ENCODE results near the gene LNX1.

The LNX1 gene

DNA sequence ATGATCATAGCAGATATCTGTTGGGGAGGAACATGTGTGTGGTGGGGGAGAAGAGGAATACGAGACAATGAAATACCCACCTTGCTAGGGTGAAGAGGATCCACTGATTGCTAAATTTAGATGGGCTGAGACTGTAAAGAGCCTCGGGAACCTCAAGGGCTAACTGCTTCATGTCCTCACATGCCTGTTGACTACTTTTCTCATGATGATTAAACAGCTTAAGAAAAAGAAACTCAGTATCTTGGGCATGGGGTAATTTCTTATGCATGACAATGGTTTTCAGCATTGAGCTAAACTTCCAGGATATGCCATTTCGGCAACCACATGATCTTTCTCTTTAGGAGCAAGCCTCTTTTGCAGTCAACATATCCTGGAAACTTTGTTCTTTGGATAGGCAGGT, 3.9 kb upstream of the LNX1 start:
- Histone ChIP-seq H3K9me3 (ENCODE audit: low read length) (no peaks in the 10 kb centered on the region), H3K36me3 (ENCODE audit: insufficient read depth, low read length) (no peaks in the 10 kb centered on the region), H3K4me1 (ENCODE audit: insufficient read depth, low read length) (no peaks in the 10 kb centered on the region), H3K4me3 (ENCODE audit: low read length) (no peak overlapping the region), H2AFZ (ENCODE audit: low read depth, low read length) (no peak overlapping the region), H3K27me3 (ENCODE audit: insufficient read depth, low read length) (no peaks in the 10 kb centered on the region)

DNA sequence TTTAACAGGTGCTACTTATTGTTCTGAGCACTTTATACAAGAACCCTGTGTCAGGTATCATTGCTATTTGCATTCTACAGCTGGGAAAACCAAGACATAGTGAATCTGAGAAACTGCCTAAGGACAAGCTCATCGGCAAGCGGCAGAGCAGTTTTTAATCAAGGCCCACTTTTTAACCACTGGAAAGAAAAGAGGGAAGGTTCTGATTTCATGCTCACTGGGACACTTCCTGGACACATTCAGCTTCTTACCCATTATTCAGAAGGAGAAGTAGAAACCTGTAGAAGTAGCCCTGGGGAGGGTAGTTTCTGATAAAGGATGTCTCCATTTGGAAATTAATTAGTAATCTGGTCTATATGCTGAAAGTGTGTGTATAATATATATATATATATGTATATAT, 2.5 kb upstream of the LNX1 start:
- no peak overlapping the region for H3K4me3 ChIP-seq (ENCODE audit: low read length)
- H3K4me1 ChIP-seq (ENCODE audit: insufficient read depth, low read length) = no peaks in the 10 kb centered on the region
- no peaks in the 10 kb centered on the region for H3K27me3 ChIP-seq (ENCODE audit: insufficient read depth, low read length)
- no peaks in the 10 kb centered on the region for H3K9me3 ChIP-seq (ENCODE audit: low read length)
- H2AFZ ChIP-seq (ENCODE audit: low read depth, low read length) = no peak overlapping the region
- H3K36me3 ChIP-seq (ENCODE audit: insufficient read depth, low read length) = no peaks in the 10 kb centered on the region

GRCh38 chr4:53592686-53593501, 1.6 kb upstream of the LNX1 start:
- no peak overlapping the region for H3K4me3 ChIP-seq (ENCODE audit: low read length)

GRCh38 chr4:53592122-53592521, 836 bp upstream of the LNX1 start:
- no peak overlapping the region for H2AFZ ChIP-seq (ENCODE audit: low read depth, low read length)
- H3K36me3 ChIP-seq (ENCODE audit: insufficient read depth, low read length) = no peaks in the 10 kb centered on the region
- no peaks in the 10 kb centered on the region for H3K4me1 ChIP-seq (ENCODE audit: insufficient read depth, low read length)
- no peaks in the 10 kb centered on the region for H3K9me3 ChIP-seq (ENCODE audit: low read length)
- H3K27me3 ChIP-seq (ENCODE audit: insufficient read depth, low read length) = no peaks in the 10 kb centered on the region
- no peak overlapping the region for H3K4me3 ChIP-seq (ENCODE audit: low read length)

More at GRCh38 chr4:53592686-53593501, 1.6 kb upstream of the LNX1 start:
- no peaks in the 10 kb centered on the region for H3K27me3 ChIP-seq (ENCODE audit: insufficient read depth, low read length)
- no peak overlapping the region for H2AFZ ChIP-seq (ENCODE audit: low read depth, low read length)
- no peaks in the 10 kb centered on the region for H3K4me1 ChIP-seq (ENCODE audit: insufficient read depth, low read length)
- no peaks in the 10 kb centered on the region for H3K36me3 ChIP-seq (ENCODE audit: insufficient read depth, low read length)
- no peaks in the 10 kb centered on the region for H3K9me3 ChIP-seq (ENCODE audit: low read length)

DNA sequence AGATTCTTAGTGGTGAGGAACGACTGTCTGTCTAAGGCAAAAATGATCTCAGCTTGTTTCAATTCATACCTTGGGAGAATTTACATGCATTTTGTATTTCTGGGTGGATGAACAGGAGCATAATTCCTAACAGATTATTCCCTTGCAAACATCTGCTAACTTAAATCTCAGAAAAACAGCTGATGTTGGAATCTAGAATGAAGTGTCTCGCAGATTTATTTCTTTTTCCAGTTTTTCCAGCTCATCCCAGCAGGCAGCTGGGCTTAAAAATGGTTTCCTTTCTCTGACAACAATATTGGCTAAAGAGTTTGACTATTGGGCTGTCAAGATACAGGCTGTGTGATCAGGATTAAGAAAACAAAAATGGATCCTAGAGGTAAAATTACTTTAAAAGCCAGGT, 1.1 kb downstream of the LNX1 start:
- Histone ChIP-seq H3K4me1 (ENCODE audit: insufficient read depth, low read length) (peaks cover 3% of the 10 kb centered on the region), H3K9me3 (ENCODE audit: low read length) (no peaks in the 10 kb centered on the region), H3K36me3 (ENCODE audit: insufficient read depth, low read length) (no peaks in the 10 kb centered on the region), H2AFZ (ENCODE audit: low read depth, low read length) (no peak overlapping the region), H3K4me3 (ENCODE audit: low read length) (no peak overlapping the region), H3K27me3 (ENCODE audit: insufficient read depth, low read length) (no peaks in the 10 kb centered on the region)

GRCh38 chr4:53589511-53589910, 1.8 kb downstream of the LNX1 start:
- Histone ChIP-seq H3K4me1 (ENCODE audit: insufficient read depth, low read length) (peaks cover 3% of the 10 kb centered on the region), H3K4me3 (ENCODE audit: low read length) (no peak overlapping the region), H3K9me3 (ENCODE audit: low read length) (no peaks in the 10 kb centered on the region), H3K36me3 (ENCODE audit: insufficient read depth, low read length) (no peaks in the 10 kb centered on the region), H3K27me3 (ENCODE audit: insufficient read depth, low read length) (no peaks in the 10 kb centered on the region), H2AFZ (ENCODE audit: low read depth, low read length) (no peak overlapping the region)

GRCh38 chr4:53587135-53587534, 4.2 kb downstream of the LNX1 start:
- H3K27me3 ChIP-seq (ENCODE audit: insufficient read depth, low read length) = no peaks in the 10 kb centered on the region
- H2AFZ ChIP-seq (ENCODE audit: low read depth, low read length) = no peak overlapping the region
- peaks cover 3% of the 10 kb centered on the region for H3K4me1 ChIP-seq (ENCODE audit: insufficient read depth, low read length)
- H3K9me3 ChIP-seq (ENCODE audit: low read length) = no peaks in the 10 kb centered on the region
- no peaks in the 10 kb centered on the region for H3K36me3 ChIP-seq (ENCODE audit: insufficient read depth, low read length)
- no peak overlapping the region for H3K4me3 ChIP-seq (ENCODE audit: low read length)

DNA sequence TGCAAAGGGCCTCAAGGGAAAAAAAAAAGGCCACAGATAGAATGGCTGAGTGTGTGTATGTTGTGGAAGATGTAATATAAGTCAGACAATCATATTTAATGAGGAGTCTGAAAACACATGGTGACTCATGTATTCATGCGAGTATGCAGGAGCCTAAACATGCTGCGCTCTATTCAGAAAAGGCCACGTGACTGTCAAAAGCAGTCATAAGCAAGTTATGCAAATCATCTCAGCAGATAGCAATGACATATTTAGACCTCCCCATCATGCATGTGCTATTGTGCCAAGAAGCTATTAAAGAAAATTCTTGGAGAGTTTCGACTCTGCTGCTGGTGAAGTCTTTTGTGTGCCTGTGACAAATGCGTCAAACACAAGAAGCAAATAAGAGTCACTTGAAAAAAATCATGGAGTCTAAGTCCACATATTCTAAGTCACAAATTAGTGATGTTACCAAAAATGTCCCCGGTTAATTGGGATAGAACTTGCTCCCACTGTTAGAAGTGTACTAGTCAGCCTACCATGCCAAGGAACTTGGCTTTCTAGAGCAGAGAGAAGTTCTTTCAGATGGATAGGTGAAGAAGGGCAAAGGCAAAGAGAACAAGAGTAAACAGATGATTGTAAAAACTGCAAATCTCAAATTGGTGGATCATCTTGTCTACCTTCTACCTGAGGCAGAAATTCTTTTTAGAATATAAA, 5.0 kb downstream of the LNX1 start:
- no peak overlapping the region for H3K4me3 ChIP-seq (ENCODE audit: low read length)
- H3K27me3 ChIP-seq (ENCODE audit: insufficient read depth, low read length) = no peaks in the 10 kb centered on the region
- no peak overlapping the region for H2AFZ ChIP-seq (ENCODE audit: low read depth, low read length)
- no peaks in the 10 kb centered on the region for H3K9me3 ChIP-seq (ENCODE audit: low read length)
- peaks cover 3% of the 10 kb centered on the region for H3K4me1 ChIP-seq (ENCODE audit: insufficient read depth, low read length)
- no peaks in the 10 kb centered on the region for H3K36me3 ChIP-seq (ENCODE audit: insufficient read depth, low read length)

GRCh38 chr4:53584658-53585057, 6.6 kb downstream of the LNX1 start:
- H3K4me1 ChIP-seq (ENCODE audit: insufficient read depth, low read length) = peaks cover 3% of the 10 kb centered on the region
- H3K9me3 ChIP-seq (ENCODE audit: low read length) = no peaks in the 10 kb centered on the region
- no peak overlapping the region for H2AFZ ChIP-seq (ENCODE audit: low read depth, low read length)
- H3K36me3 ChIP-seq (ENCODE audit: insufficient read depth, low read length) = no peaks in the 10 kb centered on the region
- H3K27me3 ChIP-seq (ENCODE audit: insufficient read depth, low read length) = no peaks in the 10 kb centered on the region
- H3K4me3 ChIP-seq (ENCODE audit: low read length) = no peak overlapping the region

DNA sequence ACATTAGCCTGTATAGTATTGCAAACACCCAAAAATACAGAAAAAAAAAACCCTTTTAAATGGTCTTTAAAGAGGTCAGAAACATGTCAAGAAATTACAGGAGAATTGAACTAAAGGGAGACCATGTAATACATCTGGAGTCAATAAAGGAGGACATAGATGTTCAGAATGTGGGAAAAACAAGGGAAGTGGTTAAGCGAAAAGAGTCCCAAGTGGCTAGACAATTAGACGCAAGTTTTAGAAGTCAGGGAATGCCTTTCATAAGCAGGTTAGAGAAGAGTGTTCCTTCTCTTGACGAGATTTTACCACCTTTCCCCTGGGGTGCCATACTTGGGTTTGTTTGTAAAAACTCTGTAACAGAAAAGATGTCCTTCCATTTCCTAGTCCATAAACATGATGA, 7.8 kb downstream of the LNX1 start:
- Histone ChIP-seq H3K4me3 (ENCODE audit: low read length) (no peak overlapping the region), H2AFZ (ENCODE audit: low read depth, low read length) (no peak overlapping the region), H3K27me3 (ENCODE audit: insufficient read depth, low read length) (no peaks in the 10 kb centered on the region), H3K9me3 (ENCODE audit: low read length) (no peaks in the 10 kb centered on the region), H3K4me1 (ENCODE audit: insufficient read depth, low read length) (peaks cover 3% of the 10 kb centered on the region), H3K36me3 (ENCODE audit: insufficient read depth, low read length) (no peaks in the 10 kb centered on the region)

- Histone ChIP-seq H3K9me3 (ENCODE audit: low read length) (no peaks in the 10 kb centered on the region), H3K4me3 (ENCODE audit: low read length) (no peak overlapping the region), H3K36me3 (ENCODE audit: insufficient read depth, low read length) (no peaks in the 10 kb centered on the region), H2AFZ (ENCODE audit: low read depth, low read length) (no peak overlapping the region), H3K4me1 (ENCODE audit: insufficient read depth, low read length) (peaks cover 3% of the 10 kb centered on the region), H3K27me3 (ENCODE audit: insufficient read depth, low read length) (no peaks in the 10 kb centered on the region)
Measured at GRCh38 chr4:53582194-53582593, 9.1 kb downstream of the LNX1 start.

- Histone ChIP-seq H3K36me3 (ENCODE audit: insufficient read depth, low read length) (no peaks in the 10 kb centered on the region), H3K27me3 (ENCODE audit: insufficient read depth, low read length) (no peaks in the 10 kb centered on the region), H3K4me3 (ENCODE audit: low read length) (no peak overlapping the region), H2AFZ (ENCODE audit: low read depth, low read length) (no peak overlapping the region), H3K4me1 (ENCODE audit: insufficient read depth, low read length) (no peaks in the 10 kb centered on the region), H3K9me3 (ENCODE audit: low read length) (no peaks in the 10 kb centered on the region)
Measured at GRCh38 chr4:53580274-53580673, 11.0 kb downstream of the LNX1 start.

DNA sequence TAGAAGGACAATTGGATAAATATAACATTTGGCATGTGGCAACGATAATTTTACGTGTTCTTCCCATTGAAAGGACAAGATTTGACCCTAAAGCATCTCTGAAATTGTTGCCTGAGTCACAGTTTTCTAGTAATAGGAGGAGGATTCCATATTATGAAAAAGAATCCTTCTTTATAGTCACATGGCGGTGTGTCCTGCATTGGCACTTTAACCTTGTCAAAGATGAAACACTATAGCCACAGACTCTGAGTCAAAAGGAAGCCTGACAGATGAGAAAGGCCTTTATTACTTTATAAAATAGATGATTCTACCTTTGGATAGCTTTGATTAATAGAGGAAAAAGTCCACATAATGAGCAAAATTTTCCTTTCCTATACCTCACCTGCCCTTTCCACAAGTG, 11.5 kb downstream of the LNX1 start:
- H3K27me3 ChIP-seq (ENCODE audit: insufficient read depth, low read length) = no peaks in the 10 kb centered on the region
- H3K36me3 ChIP-seq (ENCODE audit: insufficient read depth, low read length) = no peaks in the 10 kb centered on the region
- no peaks in the 10 kb centered on the region for H3K4me1 ChIP-seq (ENCODE audit: insufficient read depth, low read length)
- no peak overlapping the region for H2AFZ ChIP-seq (ENCODE audit: low read depth, low read length)
- H3K4me3 ChIP-seq (ENCODE audit: low read length) = no peak overlapping the region
- no peaks in the 10 kb centered on the region for H3K9me3 ChIP-seq (ENCODE audit: low read length)
